ENCODE measurements around the gene GTPBP8. TPM values are rescaled to one million over a fixed set of nuclear protein-coding genes. Genes with fewer than 3 reads are reported as not detected.
"Not testable (repeated sequence)": the region's sequence is repeated elsewhere in the genome, so short reads cannot be mapped to it uniquely, and the experiment has no call there.

Gene GTPBP8
- total RNA-seq, 1 donor from 2014 or later: 18.7 TPM

GRCh38 chr3:113034011-113034410 lies 43.2 kb downstream of the GTPBP8 start:
- TF ChIP-seq, protein P1, sequence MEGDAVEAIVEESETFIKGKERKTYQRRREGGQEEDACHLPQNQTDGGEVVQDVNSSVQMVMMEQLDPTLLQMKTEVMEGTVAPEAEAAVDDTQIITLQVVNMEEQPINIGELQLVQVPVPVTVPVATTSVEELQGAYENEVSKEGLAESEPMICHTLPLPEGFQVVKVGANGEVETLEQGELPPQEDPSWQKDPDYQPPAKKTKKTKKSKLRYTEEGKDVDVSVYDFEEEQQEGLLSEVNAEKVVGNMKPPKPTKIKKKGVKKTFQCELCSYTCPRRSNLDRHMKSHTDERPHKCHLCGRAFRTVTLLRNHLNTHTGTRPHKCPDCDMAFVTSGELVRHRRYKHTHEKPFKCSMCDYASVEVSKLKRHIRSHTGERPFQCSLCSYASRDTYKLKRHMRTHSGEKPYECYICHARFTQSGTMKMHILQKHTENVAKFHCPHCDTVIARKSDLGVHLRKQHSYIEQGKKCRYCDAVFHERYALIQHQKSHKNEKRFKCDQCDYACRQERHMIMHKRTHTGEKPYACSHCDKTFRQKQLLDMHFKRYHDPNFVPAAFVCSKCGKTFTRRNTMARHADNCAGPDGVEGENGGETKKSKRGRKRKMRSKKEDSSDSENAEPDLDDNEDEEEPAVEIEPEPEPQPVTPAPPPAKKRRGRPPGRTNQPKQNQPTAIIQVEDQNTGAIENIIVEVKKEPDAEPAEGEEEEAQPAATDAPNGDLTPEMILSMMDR (IDR thresholded peaks at IDR 0.05; ENCODE audit: insufficient read depth, low read length, poor library complexity, severe bottlenecking): no peak
- H3K4me3 ChIP-seq (ENCODE audit: low read depth, low read length): no peak overlapping the region
- no peak for DNase-seq (ENCODE audit: low read depth)

DNA sequence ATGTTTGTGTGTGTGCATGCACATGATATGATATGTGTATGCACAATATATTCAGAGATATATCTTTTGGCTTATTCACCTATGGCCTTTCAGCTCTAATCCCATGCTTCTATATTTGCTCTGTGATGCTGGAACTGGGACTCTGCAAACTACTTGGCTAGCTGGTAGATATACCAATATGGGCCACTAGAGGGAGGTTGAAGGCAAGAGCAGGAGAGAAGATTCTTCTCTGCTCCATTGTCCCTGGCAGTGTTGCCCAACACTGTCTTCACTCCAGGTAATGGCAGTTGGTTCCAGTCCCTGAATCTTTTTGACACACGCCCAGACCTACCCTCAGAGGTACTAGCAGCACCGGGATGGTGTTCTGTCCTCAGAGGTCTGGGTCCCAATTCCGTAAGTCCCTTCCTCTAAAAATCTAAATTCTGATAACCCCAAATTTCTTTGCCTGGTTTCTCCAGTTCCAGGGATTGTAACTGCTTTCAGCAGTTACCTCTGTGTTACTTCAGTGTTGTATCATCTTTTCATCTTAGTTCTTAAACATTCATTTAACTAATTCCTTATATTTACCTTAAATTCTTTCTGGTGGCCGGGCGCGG lies 44.7 kb downstream of the GTPBP8 start:
- DNase-seq (ENCODE audit: low read depth): peak; percentile 18
- no peaks in the 10 kb centered on the region for H3K36me3 ChIP-seq (ENCODE audit: control insufficient read depth, insufficient read depth, low read length)
- H3K27me3 ChIP-seq (ENCODE audit: control insufficient read depth, insufficient read depth, low read length): no peaks in the 10 kb centered on the region
- TF ChIP-seq, protein P1 (IDR thresholded peaks at IDR 0.05; ENCODE audit: insufficient read depth, low read length, poor library complexity, severe bottlenecking): peak; percentile 91
- no peak overlapping the region for H3K4me3 ChIP-seq (ENCODE audit: low read depth, low read length)

More at GRCh38 chr3:113034011-113034410, 43.2 kb downstream of the GTPBP8 start:
- Histone ChIP-seq H3K27me3 (ENCODE audit: control insufficient read depth, insufficient read depth, low read length) (no peaks in the 10 kb centered on the region), H3K36me3 (ENCODE audit: control insufficient read depth, insufficient read depth, low read length) (no peaks in the 10 kb centered on the region)

DNA sequence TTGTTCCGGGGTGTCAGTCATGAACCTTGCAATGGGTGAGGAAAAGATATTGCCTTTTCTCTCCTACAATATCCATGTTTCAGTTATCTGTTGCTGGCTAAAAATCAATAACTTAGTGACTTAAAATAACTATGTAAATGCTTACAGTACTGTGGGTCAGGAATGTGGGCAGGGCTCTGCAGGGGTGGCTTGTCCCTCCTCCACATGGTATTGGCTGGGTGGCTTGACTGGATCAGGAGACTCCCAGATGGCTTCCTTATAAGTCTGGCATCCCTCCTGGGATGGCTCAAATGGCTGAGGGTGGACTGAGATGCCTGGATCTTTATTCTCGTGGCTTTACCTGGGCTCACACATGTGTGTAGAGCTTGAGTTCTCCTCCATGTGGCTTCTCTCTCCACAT lies 47.5 kb downstream of the GTPBP8 start:
- H3K27me3 ChIP-seq (ENCODE audit: control insufficient read depth, insufficient read depth, low read length): no peaks in the 10 kb centered on the region
- TF ChIP-seq, protein P1 (IDR thresholded peaks at IDR 0.05; ENCODE audit: insufficient read depth, low read length, poor library complexity, severe bottlenecking): no peak
- no peaks in the 10 kb centered on the region for H3K36me3 ChIP-seq (ENCODE audit: control insufficient read depth, insufficient read depth, low read length)
- H3K4me3 ChIP-seq (ENCODE audit: low read depth, low read length): no peak overlapping the region
- no peak for DNase-seq (ENCODE audit: low read depth)

DNA sequence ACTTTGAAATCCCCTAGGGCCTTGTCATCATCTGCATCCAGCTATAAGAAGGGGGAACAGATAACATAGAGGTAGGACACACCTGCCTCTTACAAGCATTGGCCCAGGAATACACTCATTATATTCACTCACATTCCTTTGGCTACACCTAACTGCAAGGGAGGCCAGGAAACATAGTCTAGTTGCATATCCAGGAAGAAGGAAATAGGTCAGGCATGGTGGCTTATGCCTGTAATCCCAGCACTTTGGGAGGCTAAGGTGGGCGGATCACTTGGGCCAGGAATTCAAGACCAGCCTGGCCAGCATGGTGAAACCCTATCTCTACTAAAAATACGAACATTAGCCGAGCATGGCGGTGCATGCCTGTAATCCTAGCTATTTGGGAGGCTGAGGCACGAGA lies 48.8 kb downstream of the GTPBP8 start:
- Histone ChIP-seq H3K27me3 (ENCODE audit: control insufficient read depth, insufficient read depth, low read length) (no peaks in the 10 kb centered on the region), H3K36me3 (ENCODE audit: control insufficient read depth, insufficient read depth, low read length) (no peaks in the 10 kb centered on the region), H3K4me3 (ENCODE audit: low read depth, low read length) (no peak overlapping the region)
- TF ChIP-seq, protein P1 (IDR thresholded peaks at IDR 0.05; ENCODE audit: insufficient read depth, low read length, poor library complexity, severe bottlenecking): no peak
- no peak for DNase-seq (ENCODE audit: low read depth)

DNA sequence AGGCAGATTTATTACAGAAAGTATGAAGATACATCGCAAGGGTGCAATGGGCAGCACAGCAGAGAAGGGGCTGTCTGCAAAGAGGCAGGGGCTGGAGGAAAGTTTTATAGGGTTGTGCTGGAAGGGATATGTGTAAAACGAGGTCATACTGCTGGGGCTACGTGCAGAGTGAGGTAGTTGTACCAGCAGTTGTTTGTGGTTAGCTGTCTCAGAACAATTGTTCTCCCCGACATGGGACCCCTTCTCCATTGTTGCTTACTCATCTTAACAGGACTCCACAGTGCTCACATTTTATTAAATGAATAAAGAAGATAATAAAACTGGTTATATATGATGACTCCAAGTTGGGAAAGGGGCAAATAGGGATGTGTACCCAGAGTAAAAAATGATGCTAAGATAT lies 49.4 kb downstream of the GTPBP8 start:
- Histone ChIP-seq H3K27me3 (ENCODE audit: control insufficient read depth, insufficient read depth, low read length) (no peaks in the 10 kb centered on the region), H3K36me3 (ENCODE audit: control insufficient read depth, insufficient read depth, low read length) (no peaks in the 10 kb centered on the region), H3K4me3 (ENCODE audit: low read depth, low read length) (no peak overlapping the region)
- no peak for DNase-seq (ENCODE audit: low read depth)
- TF ChIP-seq, protein P1 (IDR thresholded peaks at IDR 0.05; ENCODE audit: insufficient read depth, low read length, poor library complexity, severe bottlenecking): no peak

GRCh38 chr3:113043686-113044085 lies 52.9 kb downstream of the GTPBP8 start:
- H3K27me3 ChIP-seq (ENCODE audit: control insufficient read depth, insufficient read depth, low read length): no peaks in the 10 kb centered on the region
- DNase-seq (ENCODE audit: low read depth): no peak
- no peak overlapping the region for H3K4me3 ChIP-seq (ENCODE audit: low read depth, low read length)
- H3K36me3 ChIP-seq (ENCODE audit: control insufficient read depth, insufficient read depth, low read length): no peaks in the 10 kb centered on the region
- TF ChIP-seq, protein P1 (IDR thresholded peaks at IDR 0.05; ENCODE audit: insufficient read depth, low read length, poor library complexity, severe bottlenecking): no peak

DNA sequence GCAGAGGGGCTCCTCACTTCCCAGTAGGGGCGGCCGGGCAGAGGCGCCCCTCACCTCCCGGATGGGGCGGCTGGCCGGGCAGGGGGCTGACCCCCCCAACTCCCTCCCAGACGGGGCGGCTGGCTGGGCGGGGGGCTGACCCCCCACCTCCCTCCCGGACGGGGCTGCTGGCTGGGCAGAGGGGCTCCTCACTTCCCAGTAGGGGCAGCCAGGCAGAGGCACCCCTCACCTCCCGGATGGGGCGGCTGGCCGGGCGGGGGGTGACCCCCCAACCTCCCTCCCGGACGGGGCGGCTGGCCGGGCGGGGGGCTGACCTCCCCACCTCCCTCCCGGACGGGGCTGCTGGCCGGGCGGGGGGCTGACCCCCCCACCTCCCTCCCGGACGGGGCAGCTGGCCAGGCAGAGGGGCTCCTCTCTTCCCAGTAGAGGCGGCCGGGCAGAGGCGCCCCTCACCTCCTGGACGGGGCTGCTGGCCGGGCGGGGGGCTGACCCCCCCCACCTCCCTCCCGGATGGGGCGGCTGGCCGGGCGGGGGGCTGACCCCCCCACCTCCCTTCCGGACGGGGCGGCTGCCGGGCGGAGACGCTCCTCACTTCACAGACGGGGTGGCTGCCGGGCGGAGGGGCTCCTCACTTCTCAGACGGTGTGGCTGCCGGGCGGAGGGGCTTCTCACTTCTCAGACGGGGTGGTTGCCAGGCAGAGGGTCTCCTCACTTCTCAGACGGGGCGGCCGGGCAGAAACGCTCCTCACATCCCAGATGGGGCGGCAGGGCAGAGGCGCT lies 55.6 kb downstream of the GTPBP8 start:
- not testable (repeated sequence) for H3K36me3 ChIP-seq (ENCODE audit: control insufficient read depth, insufficient read depth, low read length); H3K27me3 ChIP-seq (ENCODE audit: control insufficient read depth, insufficient read depth, low read length); DNase-seq (ENCODE audit: low read depth); H3K4me3 ChIP-seq (ENCODE audit: low read depth, low read length)
